Activated CD4-positive, alpha-beta T cell treated with anti-CD3 and anti-CD28 coated beads, Interleukin-2, amount 10 ng/mL, durations not matched to agents 7 days and 5 days (primary cell): ENCODE measurements around the gene UBAP1L. TPM values are rescaled to one million over a fixed set of nuclear protein-coding genes. Genes with fewer than 3 reads are reported as not detected.
"Not testable (repeated sequence)": the region's sequence is repeated elsewhere in the genome, so short reads cannot be mapped to it uniquely, and the experiment has no call there.

Experiments used
- CTCF ChIA-PET: fragments of 350-600 bp; sonication (Branson Sonifier 250); formaldehyde crosslinking; loops from one replicate; lab custom pipeline; 2021; ENCODE audit warnings: antibody characterized with exemption; lab: Charles Lee
- POLR2A ChIA-PET: fragments of 350-600 bp; sonication (Branson Sonifier 250); formaldehyde crosslinking; loops from one replicate; lab custom pipeline; 2021; ENCODE audit warnings: antibody characterized with exemption; lab: Charles Lee
- DNase-seq: peaks from one replicate; pipeline ENCODE4 v3.0.0-alpha.2; 2020
- H3K27ac Mint-ChIP-seq: one replicate; pipeline ENCODE4 v1.8.0; 2021; ENCODE audit warnings: mild to moderate bottlenecking, moderate library complexity, mixed read lengths
- H3K27me3 Mint-ChIP-seq: one replicate; pipeline ENCODE4 v1.8.0; 2021; ENCODE audit warnings: mixed read lengths
- H3K36me3 Mint-ChIP-seq: one replicate; pipeline ENCODE4 v1.8.0; 2021; ENCODE audit warnings: low read depth, mixed read lengths
- H3K4me1 Mint-ChIP-seq: one replicate; pipeline ENCODE4 v1.8.0; 2021; ENCODE audit warnings: mixed read lengths
- H3K4me3 Mint-ChIP-seq: one replicate; pipeline ENCODE4 v1.8.0; 2021; ENCODE audit warnings: mild to moderate bottlenecking, moderate library complexity, mixed read lengths
- H3K9me3 Mint-ChIP-seq: one replicate; pipeline ENCODE4 v1.8.0; 2021; ENCODE audit warnings: mixed read lengths
- total RNA-seq, 2 experiments: library from RNA; stranded (reverse); gene quantifications; one replicate each; pipeline ENCODE4 v1.2.3, GENCODE V29; 2021

Gene UBAP1L
- total RNA-seq, 2 experiments from 2014 or later: 3.8 to 5.3 TPM

DNA sequence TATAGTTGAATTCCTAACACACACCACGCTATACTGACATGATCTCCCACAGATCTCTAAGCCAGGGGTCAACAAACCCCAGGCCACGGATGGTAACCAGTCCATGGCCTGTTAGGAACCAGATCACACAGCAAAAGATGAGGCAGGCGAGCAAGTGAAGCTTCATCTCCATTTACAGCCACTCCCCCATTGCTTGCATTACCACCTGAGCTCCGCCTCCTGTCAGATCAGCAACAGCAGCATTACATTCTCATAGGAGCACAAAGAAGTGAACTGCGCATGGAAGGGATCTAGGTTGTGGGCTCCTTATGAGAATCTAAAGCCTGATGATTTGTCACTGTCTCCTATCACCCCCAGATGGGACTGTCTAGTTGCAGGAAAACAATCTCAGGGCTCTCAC is 15.9 kb upstream of the UBAP1L start:
- Mint-ChIP-seq H3K27me3 (no peaks in the 10 kb centered on the region), H3K4me3 (no peak overlapping the region), H3K36me3 (peaks cover 16% of the 10 kb centered on the region), H3K27ac (no peak overlapping the region), H3K4me1 (peaks cover 31% of the 10 kb centered on the region), H3K9me3 (no peaks in the 10 kb centered on the region)
- ChIA-PET POLR2A (interaction anchor here (0.6 kb wide), 1 partner anchor 122 kb away, joined by 3 read pairs; no protein-coding TSS in a partner anchor), CTCF (no interaction called here)
- peak; percentile 12 for DNase-seq

DNA sequence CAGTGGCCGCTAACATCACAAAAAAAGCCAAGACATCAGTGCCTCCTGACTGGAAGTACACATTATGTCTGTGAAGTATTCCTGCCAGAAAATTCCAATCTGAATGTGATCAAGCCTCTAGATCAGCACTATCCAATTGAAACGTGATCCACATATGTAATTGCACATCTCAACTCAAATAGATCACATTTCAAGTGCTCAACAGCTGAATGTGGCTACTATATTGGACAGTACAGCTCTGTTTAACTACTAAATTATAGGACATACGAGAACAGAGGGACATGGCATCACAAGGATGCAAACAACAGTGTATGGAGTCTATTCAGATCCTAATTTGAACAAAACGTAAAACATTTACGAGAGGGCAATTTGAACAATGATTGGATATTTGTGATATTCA is 542 bp upstream of the UBAP1L start:
- POLR2A ChIA-PET: no interaction called here
- H3K36me3 Mint-ChIP-seq: peaks cover 34% of the 10 kb centered on the region
- no peaks in the 10 kb centered on the region for H3K27me3 Mint-ChIP-seq
- H3K4me3 Mint-ChIP-seq: no peak overlapping the region
- no peak for DNase-seq
- CTCF ChIA-PET: no interaction called here
- H3K9me3 Mint-ChIP-seq: no peaks in the 10 kb centered on the region
- H3K4me1 Mint-ChIP-seq: no peaks in the 10 kb centered on the region
- H3K27ac Mint-ChIP-seq: no peak overlapping the region

DNA sequence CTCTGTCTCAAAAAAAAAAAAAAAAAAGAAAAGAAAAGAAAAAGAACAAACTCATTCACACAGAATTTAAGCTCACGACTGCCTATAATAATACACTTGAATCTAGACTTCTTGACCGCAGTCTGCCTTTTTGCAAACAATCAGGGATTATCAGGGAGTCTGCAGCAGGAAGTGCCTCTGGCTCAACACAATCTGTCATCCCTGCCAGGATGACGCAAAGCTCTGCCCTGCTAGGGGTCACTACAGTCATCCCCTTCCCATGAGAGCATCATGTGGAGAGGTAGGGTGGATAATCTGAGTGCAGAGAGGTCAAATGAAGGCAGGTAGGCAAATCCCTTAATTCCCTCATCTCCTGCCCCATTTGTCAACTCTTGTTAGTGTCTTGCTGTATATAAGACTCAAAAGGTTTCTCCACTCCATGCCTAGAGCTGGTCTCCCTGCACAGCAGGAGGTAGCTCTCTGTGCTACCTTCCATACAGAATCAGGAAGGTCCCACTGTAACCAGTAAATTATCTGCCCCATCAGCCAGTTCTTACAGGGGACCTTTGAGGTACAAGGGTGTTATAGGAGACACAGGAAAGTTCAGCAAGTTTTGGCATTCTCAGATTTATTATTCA is 4.2 kb downstream of the UBAP1L start:
- DNase-seq: no peak
- Mint-ChIP-seq H3K27me3 (no peaks in the 10 kb centered on the region), H3K4me1 (peaks cover 1% of the 10 kb centered on the region), H3K4me3 (no peak overlapping the region), H3K27ac (no peak overlapping the region), H3K9me3 (no peaks in the 10 kb centered on the region), H3K36me3 (peaks cover 7% of the 10 kb centered on the region)
- CTCF ChIA-PET: interaction anchor here (1.2 kb wide), 1 partner anchor 15 kb away, joined by 3 read pairs; no protein-coding TSS in a partner anchor
- POLR2A ChIA-PET: interaction anchor here (0.5 kb wide), 1 partner anchor 228 kb away, joined by 5 read pairs; no protein-coding TSS in a partner anchor

DNA sequence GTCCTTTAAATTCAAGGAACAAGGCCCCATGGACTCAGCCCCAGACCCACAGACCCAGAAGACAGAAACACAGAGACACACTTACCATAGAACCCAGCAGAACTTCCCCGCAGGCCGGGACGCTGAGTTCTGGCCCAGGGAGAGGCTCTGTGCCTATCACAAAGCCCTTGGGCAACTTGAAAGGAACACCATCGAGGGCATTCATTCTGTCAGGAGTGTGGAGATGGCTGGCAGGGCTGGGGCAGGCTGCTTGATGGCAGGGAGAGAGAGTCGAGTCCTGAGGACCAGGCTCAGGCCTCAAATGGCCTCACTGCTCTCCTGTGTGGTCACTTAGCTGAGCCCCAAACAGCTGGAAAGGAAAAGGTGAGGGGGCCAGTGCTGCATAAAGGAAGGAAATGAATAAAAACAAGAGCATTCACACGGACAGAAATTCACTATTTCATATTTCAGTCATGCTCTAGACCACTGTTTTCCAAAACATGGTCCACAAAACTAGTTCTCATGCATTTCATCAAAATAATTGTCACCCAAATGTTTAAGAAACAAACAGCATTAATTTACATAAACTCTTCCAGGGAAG is 8.9 kb downstream of the UBAP1L start:
- Mint-ChIP-seq H3K36me3 (peaks cover 8% of the 10 kb centered on the region), H3K27ac (no peak overlapping the region), H3K9me3 (no peaks in the 10 kb centered on the region), H3K4me1 (peaks cover 2% of the 10 kb centered on the region), H3K4me3 (no peak overlapping the region), H3K27me3 (no peaks in the 10 kb centered on the region)
- ChIA-PET POLR2A (no interaction called here), CTCF (no interaction called here)
- DNase-seq: no peak

DNA sequence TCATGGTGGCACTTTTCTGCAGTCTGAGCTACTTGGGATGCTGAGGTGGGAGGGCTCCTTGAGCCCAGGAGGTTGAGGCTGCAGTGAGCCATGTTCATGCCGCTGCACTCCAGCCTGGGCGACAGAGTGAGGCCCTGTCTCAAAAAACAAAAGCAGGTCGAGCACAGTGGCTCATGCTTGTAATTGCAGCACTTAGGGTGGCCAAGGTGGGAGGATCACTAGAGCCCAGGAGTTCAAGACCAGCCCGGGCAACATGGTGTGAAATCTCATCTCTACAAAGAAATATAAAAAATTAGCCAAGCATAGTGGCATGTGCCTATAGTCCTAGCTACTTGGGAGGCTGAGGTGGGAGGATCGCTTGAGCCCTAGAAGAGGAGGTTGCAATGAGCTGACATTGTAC is 10.0 kb downstream of the UBAP1L start:
- no peak overlapping the region for H3K27ac Mint-ChIP-seq
- H3K4me1 Mint-ChIP-seq: peaks cover 2% of the 10 kb centered on the region
- peaks cover 8% of the 10 kb centered on the region for H3K36me3 Mint-ChIP-seq
- no peak overlapping the region for H3K4me3 Mint-ChIP-seq
- ChIA-PET CTCF (interaction anchor here (0.6 to 1.1 kb wide), 4 partner anchors 36 to 1833 kb away, joined by 3 to 4 read pairs (median 3); no protein-coding TSS in a partner anchor), POLR2A (no interaction called here)
- no peaks in the 10 kb centered on the region for H3K9me3 Mint-ChIP-seq
- DNase-seq: no peak
- H3K27me3 Mint-ChIP-seq: no peaks in the 10 kb centered on the region

DNA sequence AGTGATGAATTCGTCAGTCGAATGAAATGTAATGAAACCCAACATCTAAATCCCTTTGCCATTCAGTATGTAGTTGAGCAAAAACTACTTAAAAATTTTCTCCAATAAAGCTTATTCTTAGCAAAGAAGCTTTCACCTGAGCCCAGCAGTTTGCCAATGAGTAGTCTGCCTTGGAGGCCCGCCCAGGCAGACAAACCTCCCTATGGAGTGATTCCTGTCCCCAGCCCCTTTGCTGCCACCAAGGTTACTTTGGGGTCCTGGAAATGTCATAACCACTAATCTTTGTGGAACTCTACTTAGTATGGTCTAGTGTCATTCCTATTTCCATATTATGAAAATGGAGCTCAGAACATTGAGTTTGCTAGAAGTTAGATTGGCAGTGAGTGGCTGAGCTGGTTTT is 12.1 kb downstream of the UBAP1L start:
- ChIA-PET CTCF (interaction anchor here (1.6 to 1.8 kb wide), 2 partner anchors 11 to 16 kb away, joined by 4 to 6 read pairs; no protein-coding TSS in a partner anchor), POLR2A (no interaction called here)
- DNase-seq: no peak
- Mint-ChIP-seq H3K27me3 (no peaks in the 10 kb centered on the region), H3K4me3 (no peak overlapping the region), H3K27ac (no peak overlapping the region), H3K9me3 (no peaks in the 10 kb centered on the region), H3K4me1 (peaks cover 2% of the 10 kb centered on the region), H3K36me3 (peaks cover 11% of the 10 kb centered on the region)

DNA sequence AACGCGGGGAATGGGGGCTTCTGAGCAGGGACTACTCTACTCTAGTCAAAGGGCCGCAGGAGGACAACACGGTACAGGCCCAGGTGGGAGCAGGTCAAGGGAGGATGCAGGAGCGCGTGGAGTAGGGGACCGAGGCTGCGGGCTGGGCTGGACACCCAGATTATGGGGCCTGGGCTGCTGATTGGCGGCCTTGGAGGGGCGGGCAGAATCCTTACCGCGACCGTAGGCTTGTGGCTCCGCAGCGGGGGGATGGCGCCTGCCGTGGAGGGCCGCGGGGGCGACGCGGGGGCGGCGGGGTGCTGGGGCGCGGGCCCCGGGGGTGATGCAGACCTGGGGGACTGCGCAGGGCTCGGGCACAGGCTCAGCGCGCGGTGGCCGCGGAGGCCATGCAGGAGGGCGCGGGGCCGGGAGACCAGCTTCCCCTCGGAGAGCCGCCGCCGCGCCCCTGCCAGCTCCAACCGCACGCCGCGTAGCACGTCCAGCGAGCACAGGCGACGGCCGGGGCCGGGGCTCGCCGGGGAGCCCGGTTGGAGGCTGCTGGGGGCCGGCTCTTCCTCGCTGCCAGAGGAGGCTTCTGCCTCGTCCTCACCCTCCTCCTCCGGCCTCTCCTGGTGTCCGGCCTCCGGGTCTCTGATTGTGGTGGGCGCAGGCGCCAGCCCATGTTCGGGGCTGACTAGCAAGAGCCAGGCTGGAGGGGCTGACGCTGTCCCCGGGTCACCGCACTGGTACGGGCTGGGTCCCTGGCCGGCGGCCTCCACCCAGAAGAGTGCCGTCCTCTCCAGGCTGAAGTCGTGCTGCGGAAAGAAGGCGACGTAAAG is 12.9 kb downstream of the UBAP1L start:
- H3K4me3 Mint-ChIP-seq: no peak overlapping the region
- ChIA-PET POLR2A (no interaction called here), CTCF (interaction anchor here (0.6 to 2.0 kb wide), 8 partner anchors 10 to 47 kb away, joined by 3 to 8 read pairs (median 4); partner anchors contain the start of gene UBAP1L)
- peaks cover 2% of the 10 kb centered on the region for H3K4me1 Mint-ChIP-seq
- no peaks in the 10 kb centered on the region for H3K27me3 Mint-ChIP-seq
- H3K9me3 Mint-ChIP-seq: no peaks in the 10 kb centered on the region
- DNase-seq: no peak
- H3K27ac Mint-ChIP-seq: peak overlapping the region; percentile 42
- H3K36me3 Mint-ChIP-seq: peaks cover 11% of the 10 kb centered on the region

DNA sequence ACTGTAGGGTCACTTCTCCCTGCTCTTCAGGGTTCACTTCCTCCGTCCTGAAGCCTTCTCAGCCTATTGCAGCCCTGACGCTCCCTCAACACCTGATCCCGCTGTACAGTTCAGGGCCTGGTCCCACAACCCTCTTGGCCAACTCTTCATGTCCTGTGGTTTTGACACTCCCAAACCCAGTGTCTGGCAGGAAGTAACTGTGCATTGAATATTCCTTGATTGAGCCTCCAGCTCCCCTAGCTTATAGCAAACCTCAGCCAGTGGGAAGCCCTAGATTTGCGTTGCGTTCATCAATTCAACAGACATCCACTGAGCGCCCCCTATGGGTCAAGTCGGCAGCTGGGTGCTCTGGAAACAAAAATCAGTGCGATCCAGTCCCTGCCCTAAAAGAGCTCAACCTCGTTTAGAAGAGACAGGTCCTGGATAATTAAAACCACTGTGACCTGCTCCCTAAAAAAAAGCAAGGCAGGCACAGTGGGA is 13.5 kb downstream of the UBAP1L start:
- Mint-ChIP-seq H3K4me3 (no peak overlapping the region), H3K4me1 (peaks cover 2% of the 10 kb centered on the region), H3K27me3 (no peaks in the 10 kb centered on the region), H3K27ac (peak overlapping the region; percentile 42), H3K9me3 (no peaks in the 10 kb centered on the region), H3K36me3 (peaks cover 11% of the 10 kb centered on the region)
- CTCF ChIA-PET: interaction anchor here (0.6 to 2.0 kb wide), 8 partner anchors 10 to 68 kb away, joined by 3 to 8 read pairs (median 3); partner anchors contain the start of gene UBAP1L
- POLR2A ChIA-PET: no interaction called here
- DNase-seq: peak; percentile 63

DNA sequence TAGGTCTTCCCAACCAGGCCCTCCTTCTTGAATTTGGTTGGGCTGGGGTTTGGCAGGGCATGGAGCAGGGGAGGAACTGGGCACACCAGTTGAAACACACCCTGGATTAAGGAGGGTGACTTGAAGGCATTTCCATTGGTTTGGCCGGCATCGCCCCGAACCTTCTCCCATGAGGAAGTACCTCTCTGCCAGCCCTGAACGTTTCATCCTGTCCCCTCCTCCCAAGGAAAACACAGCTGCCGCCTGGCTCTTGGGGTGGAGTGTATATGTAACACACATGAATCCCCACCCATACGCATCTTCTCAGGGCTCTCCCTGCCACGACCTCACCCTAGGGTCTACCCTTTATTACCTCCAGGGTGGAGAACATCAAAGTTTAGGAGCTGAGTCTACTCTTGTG is 14.6 kb downstream of the UBAP1L start:
- H3K4me1 Mint-ChIP-seq: peaks cover 1% of the 10 kb centered on the region
- ChIA-PET POLR2A (no interaction called here), CTCF (no interaction called here)
- no peak for DNase-seq
- H3K4me3 Mint-ChIP-seq: no peak overlapping the region
- H3K9me3 Mint-ChIP-seq: no peaks in the 10 kb centered on the region
- H3K27me3 Mint-ChIP-seq: no peaks in the 10 kb centered on the region
- no peak overlapping the region for H3K27ac Mint-ChIP-seq
- H3K36me3 Mint-ChIP-seq: peaks cover 8% of the 10 kb centered on the region

DNA sequence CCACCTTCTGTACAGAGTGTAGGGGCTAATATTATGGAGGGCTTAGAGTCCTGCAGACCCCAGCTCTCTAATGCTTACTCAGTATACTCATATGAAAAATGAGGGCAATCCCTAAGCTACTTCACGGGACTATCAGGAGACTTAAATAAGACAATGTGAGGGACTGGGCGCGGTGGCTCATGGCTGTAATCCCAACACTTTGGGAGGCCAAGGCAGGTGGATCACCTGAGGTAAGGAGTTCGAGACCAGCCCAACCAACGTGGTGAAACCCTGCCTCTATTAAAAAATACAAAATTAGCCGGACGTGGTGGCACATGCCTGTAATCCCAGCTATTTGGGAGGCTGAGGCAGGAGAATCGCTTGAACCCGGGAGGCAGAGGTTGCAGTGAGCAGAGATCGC is 15.2 kb downstream of the UBAP1L start:
- DNase-seq, H3K9me3 Mint-ChIP-seq, H3K27ac Mint-ChIP-seq, H3K4me3 Mint-ChIP-seq, POLR2A ChIA-PET, H3K36me3 Mint-ChIP-seq, CTCF ChIA-PET, H3K4me1 Mint-ChIP-seq, H3K27me3 Mint-ChIP-seq: not testable (repeated sequence)

DNA sequence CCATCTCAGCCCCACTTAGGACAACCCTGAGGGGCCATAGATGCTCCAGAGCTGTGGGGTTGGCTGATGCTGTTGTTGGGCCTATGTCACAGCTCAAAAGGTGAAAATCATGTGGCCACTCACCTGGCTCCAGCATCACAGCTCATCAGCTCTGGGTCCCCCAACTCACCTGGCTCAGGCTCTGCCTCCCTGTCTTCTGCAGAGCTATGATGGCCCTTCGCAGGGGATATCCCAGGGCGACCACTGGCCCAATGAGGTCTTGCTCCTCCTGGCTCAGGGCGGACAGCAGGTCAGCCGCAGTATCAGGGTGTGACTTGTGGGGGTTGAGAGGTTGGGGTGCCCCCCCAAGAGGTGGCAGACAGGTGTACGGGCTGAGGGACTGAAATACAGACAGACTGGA is 15.7 kb downstream of the UBAP1L start:
- Mint-ChIP-seq H3K9me3 (no peaks in the 10 kb centered on the region), H3K27me3 (no peaks in the 10 kb centered on the region), H3K4me1 (peaks cover 1% of the 10 kb centered on the region), H3K36me3 (peaks cover 6% of the 10 kb centered on the region), H3K27ac (no peak overlapping the region), H3K4me3 (no peak overlapping the region)
- ChIA-PET POLR2A (no interaction called here), CTCF (no interaction called here)
- no peak for DNase-seq

DNA sequence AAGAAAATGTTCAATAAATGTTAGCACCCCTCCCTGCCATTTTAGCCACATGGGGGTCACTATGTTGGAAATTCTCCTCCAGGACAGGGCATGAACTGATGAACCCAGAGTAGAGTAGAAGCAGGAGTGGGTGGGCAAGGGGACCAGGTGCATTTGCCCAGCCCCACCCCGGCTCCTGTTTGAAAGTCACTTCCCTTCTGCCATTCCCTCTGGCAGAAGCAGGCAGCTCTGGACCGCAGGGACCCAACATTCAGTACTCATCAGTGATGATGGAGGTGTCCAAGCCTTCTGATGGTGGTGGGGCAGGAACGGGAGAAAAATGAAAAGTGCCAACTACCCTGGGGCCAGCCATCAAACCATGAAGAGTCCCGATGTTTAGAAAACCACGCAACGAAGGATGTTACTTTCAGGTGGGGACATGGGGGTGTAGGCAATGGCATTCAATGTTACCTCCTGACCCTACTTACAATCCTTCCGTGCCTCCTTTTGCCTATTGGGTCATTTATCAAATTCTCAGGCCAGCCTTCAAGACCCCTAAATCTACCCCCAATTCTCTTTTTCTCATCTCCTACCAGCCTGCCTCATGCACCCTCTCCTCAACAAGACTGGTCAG is 17.2 kb downstream of the UBAP1L start:
- Mint-ChIP-seq H3K4me1 (peaks cover 1% of the 10 kb centered on the region), H3K9me3 (no peaks in the 10 kb centered on the region), H3K4me3 (no peak overlapping the region), H3K36me3 (peaks cover 6% of the 10 kb centered on the region), H3K27ac (no peak overlapping the region), H3K27me3 (no peaks in the 10 kb centered on the region)
- ChIA-PET POLR2A (no interaction called here), CTCF (no interaction called here)
- DNase-seq: no peak
